ENCODE results near the gene HMGXB4.

HMGXB4 gene

GRCh38 chr22:35305525-35306070, 48.3 kb downstream of the HMGXB4 start:
- H3K9me3 ChIP-seq (ENCODE audit: control insufficient read depth, low read length) = no peaks in the 10 kb centered on the region
- H3K27me3 ChIP-seq (ENCODE audit: control insufficient read depth, insufficient read depth, low read length) = no peaks in the 10 kb centered on the region
- no peak overlapping the region for H3K9ac ChIP-seq (ENCODE audit: low read length)
- peaks cover 6% of the 10 kb centered on the region for H3K4me1 ChIP-seq (ENCODE audit: control insufficient read depth, insufficient read depth, low read length)
- H3K36me3 ChIP-seq (ENCODE audit: control insufficient read depth, insufficient read depth, low read length) = no peaks in the 10 kb centered on the region
- no peak overlapping the region for H3K4me3 ChIP-seq (ENCODE audit: low read length)

GRCh38 chr22:35306350-35306967, 49.2 kb downstream of the HMGXB4 start:
- no peak overlapping the region for H3K9ac ChIP-seq (ENCODE audit: low read length)
- no peaks in the 10 kb centered on the region for H3K36me3 ChIP-seq (ENCODE audit: control insufficient read depth, insufficient read depth, low read length)
- H3K4me3 ChIP-seq (ENCODE audit: low read length) = no peak overlapping the region
- no peaks in the 10 kb centered on the region for H3K9me3 ChIP-seq (ENCODE audit: control insufficient read depth, low read length)
- peaks cover 15% of the 10 kb centered on the region for H3K4me1 ChIP-seq (ENCODE audit: control insufficient read depth, insufficient read depth, low read length)
- H3K27me3 ChIP-seq (ENCODE audit: control insufficient read depth, insufficient read depth, low read length) = no peaks in the 10 kb centered on the region

- H3K9me3 ChIP-seq (ENCODE audit: control insufficient read depth, low read length) = no peaks in the 10 kb centered on the region
- H3K4me1 ChIP-seq (ENCODE audit: control insufficient read depth, insufficient read depth, low read length) = peaks cover 24% of the 10 kb centered on the region
- H3K27me3 ChIP-seq (ENCODE audit: control insufficient read depth, insufficient read depth, low read length) = no peaks in the 10 kb centered on the region
- H3K4me3 ChIP-seq (ENCODE audit: low read length) = no peak overlapping the region
- H3K36me3 ChIP-seq (ENCODE audit: control insufficient read depth, insufficient read depth, low read length) = no peaks in the 10 kb centered on the region
- no peak overlapping the region for H3K9ac ChIP-seq (ENCODE audit: low read length)
Observed at GRCh38 chr22:35307372-35307771, 50.1 kb downstream of the HMGXB4 start.

- no peak overlapping the region for H3K9ac ChIP-seq (ENCODE audit: low read length)
- no peaks in the 10 kb centered on the region for H3K27me3 ChIP-seq (ENCODE audit: control insufficient read depth, insufficient read depth, low read length)
- no peak overlapping the region for H3K4me3 ChIP-seq (ENCODE audit: low read length)
- H3K36me3 ChIP-seq (ENCODE audit: control insufficient read depth, insufficient read depth, low read length) = no peaks in the 10 kb centered on the region
- no peaks in the 10 kb centered on the region for H3K9me3 ChIP-seq (ENCODE audit: control insufficient read depth, low read length)
- H3K4me1 ChIP-seq (ENCODE audit: control insufficient read depth, insufficient read depth, low read length) = peaks cover 26% of the 10 kb centered on the region
Observed at GRCh38 chr22:35307892-35308291, 50.6 kb downstream of the HMGXB4 start.

GRCh38 chr22:35308480-35309021, 51.3 kb downstream of the HMGXB4 start:
- Histone ChIP-seq H3K36me3 (ENCODE audit: control insufficient read depth, insufficient read depth, low read length) (no peaks in the 10 kb centered on the region), H3K4me1 (ENCODE audit: control insufficient read depth, insufficient read depth, low read length) (peaks cover 26% of the 10 kb centered on the region), H3K9me3 (ENCODE audit: control insufficient read depth, low read length) (no peaks in the 10 kb centered on the region), H3K27me3 (ENCODE audit: control insufficient read depth, insufficient read depth, low read length) (no peaks in the 10 kb centered on the region), H3K9ac (ENCODE audit: low read length) (no peak overlapping the region), H3K4me3 (ENCODE audit: low read length) (no peak overlapping the region)

GRCh38 chr22:35310556-35311550, 53.6 kb downstream of the HMGXB4 start:
- Histone ChIP-seq H3K36me3 (ENCODE audit: control insufficient read depth, insufficient read depth, low read length) (no peaks in the 10 kb centered on the region), H3K27me3 (ENCODE audit: control insufficient read depth, insufficient read depth, low read length) (no peaks in the 10 kb centered on the region), H3K4me3 (ENCODE audit: low read length) (no peak overlapping the region), H3K9ac (ENCODE audit: low read length) (no peak overlapping the region), H3K4me1 (ENCODE audit: control insufficient read depth, insufficient read depth, low read length) (peaks cover 31% of the 10 kb centered on the region), H3K9me3 (ENCODE audit: control insufficient read depth, low read length) (no peaks in the 10 kb centered on the region)

GRCh38 chr22:35311551-35311999, 54.3 kb downstream of the HMGXB4 start:
- no peaks in the 10 kb centered on the region for H3K27me3 ChIP-seq (ENCODE audit: control insufficient read depth, insufficient read depth, low read length)
- H3K4me1 ChIP-seq (ENCODE audit: control insufficient read depth, insufficient read depth, low read length) = peaks cover 37% of the 10 kb centered on the region
- no peak overlapping the region for H3K9ac ChIP-seq (ENCODE audit: low read length)
- H3K9me3 ChIP-seq (ENCODE audit: control insufficient read depth, low read length) = no peaks in the 10 kb centered on the region
- H3K36me3 ChIP-seq (ENCODE audit: control insufficient read depth, insufficient read depth, low read length) = no peaks in the 10 kb centered on the region
- H3K4me3 ChIP-seq (ENCODE audit: low read length) = no peak overlapping the region

- no peak overlapping the region for H3K9ac ChIP-seq (ENCODE audit: low read length)
- no peaks in the 10 kb centered on the region for H3K9me3 ChIP-seq (ENCODE audit: control insufficient read depth, low read length)
- H3K36me3 ChIP-seq (ENCODE audit: control insufficient read depth, insufficient read depth, low read length) = no peaks in the 10 kb centered on the region
- no peak overlapping the region for H3K4me3 ChIP-seq (ENCODE audit: low read length)
- H3K4me1 ChIP-seq (ENCODE audit: control insufficient read depth, insufficient read depth, low read length) = peaks cover 37% of the 10 kb centered on the region
- no peaks in the 10 kb centered on the region for H3K27me3 ChIP-seq (ENCODE audit: control insufficient read depth, insufficient read depth, low read length)
Observed at GRCh38 chr22:35312198-35313059, 55.1 kb downstream of the HMGXB4 start.

- Histone ChIP-seq H3K36me3 (ENCODE audit: control insufficient read depth, insufficient read depth, low read length) (no peaks in the 10 kb centered on the region), H3K9ac (ENCODE audit: low read length) (no peak overlapping the region), H3K27me3 (ENCODE audit: control insufficient read depth, insufficient read depth, low read length) (no peaks in the 10 kb centered on the region), H3K4me1 (ENCODE audit: control insufficient read depth, insufficient read depth, low read length) (peaks cover 37% of the 10 kb centered on the region), H3K4me3 (ENCODE audit: low read length) (no peak overlapping the region), H3K9me3 (ENCODE audit: control insufficient read depth, low read length) (no peaks in the 10 kb centered on the region)
Observed at GRCh38 chr22:35313311-35314121, 56.2 kb downstream of the HMGXB4 start.

GRCh38 chr22:35314161-35314942, 57.1 kb downstream of the HMGXB4 start:
- no peaks in the 10 kb centered on the region for H3K27me3 ChIP-seq (ENCODE audit: control insufficient read depth, insufficient read depth, low read length)
- H3K4me3 ChIP-seq (ENCODE audit: low read length) = no peak overlapping the region
- no peaks in the 10 kb centered on the region for H3K36me3 ChIP-seq (ENCODE audit: control insufficient read depth, insufficient read depth, low read length)
- peaks cover 37% of the 10 kb centered on the region for H3K4me1 ChIP-seq (ENCODE audit: control insufficient read depth, insufficient read depth, low read length)
- no peak overlapping the region for H3K9ac ChIP-seq (ENCODE audit: low read length)
- H3K9me3 ChIP-seq (ENCODE audit: control insufficient read depth, low read length) = no peaks in the 10 kb centered on the region
